GM21529 (cell line): Measurements from ENCODE around the gene GALNT5.
A peak's percentile ranks its signal among the peaks of the same experiment; 100 is the strongest.

Source experiments
- ATAC-seq: cut with Tn5 transposase; IDR thresholded peaks from one replicate; pipeline ENCODE4 v1.9.1; 2021; ENCODE audit not compliant: unreplicated experiment

The GALNT5 gene

GRCh38 chr2:157362627-157363026, 105.1 kb downstream of the GALNT5 start:
- no peak for ATAC-seq

GRCh38 chr2:157363612-157364101, 106.2 kb downstream of the GALNT5 start:
- peak; percentile 43 for ATAC-seq
